Measurements from ENCODE around the gene RAB12. TPM values are rescaled to one million over a fixed set of nuclear protein-coding genes. Genes with fewer than 3 reads are reported as not detected.

Gene RAB12
- total and polyA plus RNA-seq, 2 of the 13 experiments (the other 11 are each of a cell fraction or from before 2014, with no cell fraction given): 9.5 to 25.3 TPM

- TF ChIP-seq, protein P1, sequence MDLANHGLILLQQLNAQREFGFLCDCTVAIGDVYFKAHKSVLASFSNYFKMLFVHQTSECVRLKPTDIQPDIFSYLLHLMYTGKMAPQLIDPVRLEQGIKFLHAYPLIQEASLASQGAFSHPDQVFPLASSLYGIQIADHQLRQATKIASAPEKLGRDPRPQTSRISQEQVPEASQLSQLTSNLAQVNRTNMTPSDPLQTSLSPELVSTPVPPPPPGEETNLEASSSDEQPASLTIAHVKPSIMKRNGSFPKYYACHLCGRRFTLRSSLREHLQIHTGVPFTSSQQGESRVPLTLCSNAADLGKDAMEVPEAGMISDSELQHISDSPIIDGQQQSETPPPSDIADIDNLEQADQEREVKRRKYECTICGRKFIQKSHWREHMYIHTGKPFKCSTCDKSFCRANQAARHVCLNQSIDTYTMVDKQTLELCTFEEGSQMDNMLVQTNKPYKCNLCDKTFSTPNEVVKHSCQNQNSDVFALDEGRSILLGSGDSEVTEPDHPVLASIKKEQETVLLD (CRISPR knock-in tag; IDR thresholded peaks at IDR 0.05; ENCODE audit: low read depth): no peak
These were observed 22.0 kb downstream of the RAB12 start (continued) for GRCh38 chr18:8631265-8631664.

- Histone ChIP-seq H3K27me3 (ENCODE audit: control insufficient read depth in 1 of 2, insufficient read depth in 2 of 2, low read length in 2 of 2) (no peaks in the 10 kb centered on the region), H4K20me1 (ENCODE audit: insufficient read depth, low read length) (peaks cover 3% of the 10 kb centered on the region; the same call in 1 of the 2 replicates), H3K36me3 (replicated peaks in 1 of 2; ENCODE audit: control insufficient read depth in 1 of 2, insufficient read depth in 2 of 2, low read length in 2 of 2) (peaks cover 15 to 45% of the 10 kb centered on the region in 2 experiments), H3K4me3 (replicated peaks in 1 of 3; ENCODE audit: insufficient read depth in 1 of 3, low read depth in 2 of 3, low read length in 3 of 3) (no peak overlapping the region), H3K9ac (ENCODE audit: insufficient read depth, low read depth, low read length) (no peak overlapping the region), H3K4me2 (ENCODE audit: low read depth, low read length) (no peak overlapping the region), H3K4me1 (ENCODE audit: insufficient read depth, low read length) (peaks cover 41% of the 10 kb centered on the region), H3K27ac (ENCODE audit: extremely low read length, insufficient read depth, low read length) (no peak overlapping the region), H3K79me2 (ENCODE audit: insufficient read depth, low read length) (peaks cover 22% of the 10 kb centered on the region), H3K9me3 (ENCODE audit: low read length) (no peaks in the 10 kb centered on the region), H2AFZ (ENCODE audit: low read length) (no peak overlapping the region)
- ChIA-PET CTCF (ENCODE audit: low intra/inter-chr PET ratio, low total read pairs) (no interaction called here), POLR2A (no interaction called here)
- in situ Hi-C loops (cut with HindIII; ENCODE audit: extremely low pct_ligation_motif_present, low pct_unique_long_range_greater_than_20kb) (no loop called here), intact Hi-C loops (cut with micrococcal nuclease; ENCODE audit: unreplicated experiment) (no loop called here)
- WGBS (ENCODE audit: low lambda C conversion rate): 100% methylated on average over 4 of the region's 4 CpGs
- FAIRE-seq (no peak), ATAC-seq (no peak), DNase-seq (ENCODE audit: low spot score) (no peak)
- no TSS peak for BruUV-seq (replicated peaks)
- no peak for TF ChIP-seq ZNF496 (CRISPR knock-in tag; IDR thresholded peaks at IDR 0.05; ENCODE audit: insufficient replicate concordance)
- no peak for TF ChIP-seq YEATS2 (CRISPR knock-in tag; IDR thresholded peaks at IDR 0.05; ENCODE audit: borderline replicate concordance)
- no peak for TF ChIP-seq MAZ (IDR thresholded peaks at IDR 0.05; ENCODE audit: borderline replicate concordance, low read depth, low read length)
- no peak for TF ChIP-seq MAZ (CRISPR knock-in tag; IDR thresholded peaks at IDR 0.05; ENCODE audit: low read depth)
- no peak for TF ChIP-seq SRSF4 (IDR thresholded peaks at IDR 0.05; ENCODE audit: low read depth, low read length, poor library complexity, severe bottlenecking)
- no peak for TF ChIP-seq SNAPC4 (CRISPR knock-in tag; IDR thresholded peaks at IDR 0.05)
- no peak for TF ChIP-seq SMAD3 (CRISPR knock-in tag; IDR thresholded peaks at IDR 0.05)
- no peak for TF ChIP-seq EEA1 (CRISPR knock-in tag; IDR thresholded peaks at IDR 0.05; ENCODE audit: borderline replicate concordance)
- TF ChIP-seq FOXJ3 (CRISPR knock-in tag; IDR thresholded peaks at IDR 0.05; ENCODE audit: borderline replicate concordance): no peak
- no peak for TF ChIP-seq ZNF891 (CRISPR knock-in tag; IDR thresholded peaks at IDR 0.05)
- TF ChIP-seq CAMTA2 (CRISPR knock-in tag; IDR thresholded peaks at IDR 0.05; ENCODE audit: borderline replicate concordance): no peak
- TF ChIP-seq BORCS8-MEF2B (CRISPR knock-in tag; IDR thresholded peaks at IDR 0.05): no peak
- TF ChIP-seq ZNF432 (CRISPR knock-in tag; IDR thresholded peaks at IDR 0.05; ENCODE audit: borderline replicate concordance): no peak
- no peak for TF ChIP-seq MZF1 (CRISPR knock-in tag; IDR thresholded peaks at IDR 0.05; ENCODE audit: borderline replicate concordance)
- TF ChIP-seq TERF1 (CRISPR knock-in tag; IDR thresholded peaks at IDR 0.05): no peak
These were observed 23.1 kb downstream of the RAB12 start for GRCh38 chr18:8632386-8632785.

All from HepG2 (cell line).